NCI-H1092 (cell line): ENCODE data around the gene VPS35L.

ENCODE experiments used
- DNase-seq: peaks from one replicate; lab custom pipeline; 2025; lab: John Stamatoyannopoulos, UW

VPS35L gene

GRCh38 chr16:19748389-19749168 lies 193.1 kb downstream of the VPS35L start:
- DNase-seq, result no peak

GRCh38 chr16:19749571-19750080 lies 194.1 kb downstream of the VPS35L start:
- DNase-seq, result no peak
